NCI-H446 treated with DMSO at 0.1 percent for 48 hours (cell line): Measurements from ENCODE around the gene DCAF4.

Experiments
- DNase-seq: peaks from one replicate; lab custom pipeline; 2025; lab: John Stamatoyannopoulos, UW

DCAF4 gene

GRCh38 chr14:72926292-72927028 lies at the start of gene DCAF4:
DCAF4 (plus strand) TSS chr14:72926464; CDS start chr14:72937979, 11,515 bp downstream.
- DNase-seq, result peak; percentile 97

GRCh38 chr14:72876710-72877063 lies 49.6 kb upstream of the DCAF4 start:
- no peak for DNase-seq

GRCh38 chr14:72878746-72879145 lies 47.5 kb upstream of the DCAF4 start:
- no peak for DNase-seq

GRCh38 chr14:72879431-72879830 lies 46.8 kb upstream of the DCAF4 start:
- no peak for DNase-seq

- no peak for DNase-seq
Measured at GRCh38 chr14:72880164-72880563, 46.1 kb upstream of the DCAF4 start.

- no peak for DNase-seq
Measured at GRCh38 chr14:72880820-72881219, 45.4 kb upstream of the DCAF4 start.

GRCh38 chr14:72881543-72881942 lies 44.7 kb upstream of the DCAF4 start:
- no peak for DNase-seq

GRCh38 chr14:72882047-72882446 lies 44.2 kb upstream of the DCAF4 start:
- no peak for DNase-seq

- no peak for DNase-seq
Measured at GRCh38 chr14:72882463-72882862, 43.8 kb upstream of the DCAF4 start.

GRCh38 chr14:72883109-72883508 lies 43.2 kb upstream of the DCAF4 start:
- no peak for DNase-seq

- DNase-seq, result no peak
Measured at GRCh38 chr14:72883961-72884360, 42.3 kb upstream of the DCAF4 start.

- no peak for DNase-seq
Measured at GRCh38 chr14:72884386-72884785, 41.9 kb upstream of the DCAF4 start.

GRCh38 chr14:72887514-72887913 lies 38.8 kb upstream of the DCAF4 start:
- no peak for DNase-seq

GRCh38 chr14:72888192-72888591 lies 38.1 kb upstream of the DCAF4 start:
- DNase-seq, result no peak

GRCh38 chr14:72888636-72889201 lies 37.5 kb upstream of the DCAF4 start:
- no peak for DNase-seq

GRCh38 chr14:72889366-72889765 lies 36.9 kb upstream of the DCAF4 start:
- DNase-seq, result no peak

- DNase-seq, result no peak
Measured at GRCh38 chr14:72891666-72892102, 34.6 kb upstream of the DCAF4 start.

GRCh38 chr14:72892103-72892878 lies 34.0 kb upstream of the DCAF4 start:
- DNase-seq, result no peak

- DNase-seq, result no peak
Measured at GRCh38 chr14:72892879-72893635, 33.2 kb upstream of the DCAF4 start.

- DNase-seq, result peak; percentile 80
Measured at GRCh38 chr14:72893636-72894322, 32.5 kb upstream of the DCAF4 start, which contains the start of gene DPF3. DPF3 (minus strand) TSS chr14:72894101; CDS start chr14:72894088, 13 bp downstream.

GRCh38 chr14:72894323-72894622 lies 32.0 kb upstream of the DCAF4 start:
- no peak for DNase-seq
